ENCODE results near the gene WDR20. TPM values are rescaled to one million over a fixed set of nuclear protein-coding genes. Genes with fewer than 3 reads are reported as not detected.

The WDR20 gene
- total RNA-seq, 1 donor from 2014 or later, result 44.8 TPM

DNA sequence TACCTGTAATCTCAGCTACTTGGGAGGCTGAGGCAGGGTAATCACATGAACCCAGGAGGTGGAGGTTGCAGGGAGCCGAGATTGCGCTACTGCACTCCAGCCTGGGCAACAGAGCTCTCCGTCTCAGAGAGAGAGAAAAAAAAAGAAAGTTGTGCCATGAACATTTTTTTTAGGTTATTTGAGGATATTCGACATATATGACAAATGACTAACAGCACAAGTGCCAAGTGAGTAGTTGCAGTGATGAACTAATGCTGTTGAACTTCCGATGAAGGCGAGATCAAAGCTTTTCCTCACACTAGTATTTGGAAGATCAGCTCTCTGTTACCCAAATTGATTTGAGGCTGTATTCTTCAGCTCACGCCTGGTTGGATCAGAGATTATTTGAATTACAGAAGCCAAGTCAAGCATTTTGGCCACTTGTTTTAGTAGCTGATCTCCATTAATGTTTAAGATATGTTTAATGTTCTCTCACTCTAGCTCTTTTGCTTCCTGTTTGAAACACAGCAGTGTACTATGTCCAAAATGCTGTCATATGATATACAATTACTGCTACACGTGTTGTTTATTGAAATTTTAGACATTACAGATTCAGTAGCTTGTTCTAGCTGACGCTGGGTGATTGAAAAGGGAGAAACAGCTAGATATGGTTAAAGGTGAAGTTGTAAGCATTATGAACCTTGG is 43.4 kb downstream of the WDR20 start:
- intact Hi-C loops (cut with DNase I), result no loop called here
- H3K4me1 ChIP-seq, result peaks cover 0 to 24% of the 10 kb centered on the region in 2 donors

DNA sequence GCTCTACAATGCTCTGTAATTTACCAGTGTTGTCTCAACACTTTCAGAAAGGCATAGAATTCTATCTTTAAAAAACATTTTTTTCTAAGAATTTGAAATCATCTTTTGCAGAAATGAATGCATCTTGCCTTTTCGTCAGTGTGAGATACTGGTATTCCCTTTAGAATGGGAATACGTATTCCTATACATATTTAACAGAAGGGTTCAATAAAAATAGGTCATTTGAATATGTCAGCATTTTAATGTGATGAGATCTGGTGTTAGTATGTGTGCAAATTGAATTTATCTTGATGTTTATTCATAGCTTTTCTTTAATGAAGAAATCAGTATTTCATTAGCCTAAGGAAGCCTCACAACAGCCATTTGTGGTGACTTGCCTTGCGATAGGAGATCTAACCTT is 44.2 kb downstream of the WDR20 start:
- no peak overlapping the region for H3K27ac ChIP-seq
- H3K27me3 ChIP-seq, result no peaks in the 10 kb centered on the region
- peaks cover 0 to 28% of the 10 kb centered on the region in 2 donors for H3K4me1 ChIP-seq
- no peak for DNase-seq (ENCODE audit: low spot score in 2 of 2)
- H3K36me3 ChIP-seq, result no peaks in the 10 kb centered on the region
- H3K9me3 ChIP-seq, result no peaks in the 10 kb centered on the region
- intact Hi-C loops (cut with DNase I), result no loop called here
- no peak overlapping the region for H3K4me3 ChIP-seq
- TF ChIP-seq, protein P1, sequence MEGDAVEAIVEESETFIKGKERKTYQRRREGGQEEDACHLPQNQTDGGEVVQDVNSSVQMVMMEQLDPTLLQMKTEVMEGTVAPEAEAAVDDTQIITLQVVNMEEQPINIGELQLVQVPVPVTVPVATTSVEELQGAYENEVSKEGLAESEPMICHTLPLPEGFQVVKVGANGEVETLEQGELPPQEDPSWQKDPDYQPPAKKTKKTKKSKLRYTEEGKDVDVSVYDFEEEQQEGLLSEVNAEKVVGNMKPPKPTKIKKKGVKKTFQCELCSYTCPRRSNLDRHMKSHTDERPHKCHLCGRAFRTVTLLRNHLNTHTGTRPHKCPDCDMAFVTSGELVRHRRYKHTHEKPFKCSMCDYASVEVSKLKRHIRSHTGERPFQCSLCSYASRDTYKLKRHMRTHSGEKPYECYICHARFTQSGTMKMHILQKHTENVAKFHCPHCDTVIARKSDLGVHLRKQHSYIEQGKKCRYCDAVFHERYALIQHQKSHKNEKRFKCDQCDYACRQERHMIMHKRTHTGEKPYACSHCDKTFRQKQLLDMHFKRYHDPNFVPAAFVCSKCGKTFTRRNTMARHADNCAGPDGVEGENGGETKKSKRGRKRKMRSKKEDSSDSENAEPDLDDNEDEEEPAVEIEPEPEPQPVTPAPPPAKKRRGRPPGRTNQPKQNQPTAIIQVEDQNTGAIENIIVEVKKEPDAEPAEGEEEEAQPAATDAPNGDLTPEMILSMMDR (IDR thresholded peaks at IDR 0.05), result no peak

More for the DNA sequence above, 43.4 kb downstream of the WDR20 start:
- Histone ChIP-seq H3K27me3 (no peaks in the 10 kb centered on the region), H3K36me3 (peaks cover 0 to 5% of the 10 kb centered on the region in 2 donors), H3K4me3 (no peak overlapping the region), H3K9me3 (no peaks in the 10 kb centered on the region), H3K27ac (no peak overlapping the region)
- DNase-seq (ENCODE audit: low spot score in 2 of 2), result no peak
- TF ChIP-seq, protein P1 (IDR thresholded peaks at IDR 0.05), result no peak

DNA sequence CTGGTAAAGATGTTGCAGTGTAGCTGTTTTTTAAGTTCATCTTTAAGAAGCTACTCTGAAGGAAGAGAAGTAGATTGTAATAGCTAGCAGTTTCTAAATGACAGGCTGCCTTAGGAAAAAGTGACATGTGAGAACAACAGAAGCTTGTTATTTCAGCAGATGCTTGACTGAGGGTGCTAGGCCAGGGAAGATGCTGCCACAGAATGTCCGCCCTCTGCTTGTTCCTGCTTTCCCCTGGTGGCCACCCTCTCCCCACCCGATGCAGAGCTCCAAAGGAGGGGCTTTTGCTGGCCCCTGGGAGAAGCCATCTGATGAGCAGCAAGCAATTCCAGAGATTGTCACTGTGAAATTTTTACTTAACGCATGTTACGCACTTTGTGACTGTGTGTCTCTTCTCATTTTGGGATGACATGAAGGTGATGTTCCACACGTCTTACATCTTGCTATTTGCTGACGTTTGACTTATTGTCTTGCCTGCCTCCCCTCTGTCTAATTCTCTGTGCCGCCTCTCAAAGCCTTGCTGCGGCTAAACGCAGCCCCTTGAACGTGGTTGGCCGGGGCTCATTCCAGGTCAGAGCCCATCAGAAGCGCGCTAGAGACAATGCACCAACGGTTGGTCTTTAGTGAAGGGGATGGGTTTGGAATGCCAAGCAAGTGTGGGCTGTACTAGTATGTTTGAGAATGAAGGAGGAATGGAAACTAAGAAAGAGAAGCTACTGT is 44.8 kb downstream of the WDR20 start:
- intact Hi-C loops (cut with DNase I), result no loop called here
- H3K4me1 ChIP-seq, result peaks cover 0 to 28% of the 10 kb centered on the region in 2 donors

DNA sequence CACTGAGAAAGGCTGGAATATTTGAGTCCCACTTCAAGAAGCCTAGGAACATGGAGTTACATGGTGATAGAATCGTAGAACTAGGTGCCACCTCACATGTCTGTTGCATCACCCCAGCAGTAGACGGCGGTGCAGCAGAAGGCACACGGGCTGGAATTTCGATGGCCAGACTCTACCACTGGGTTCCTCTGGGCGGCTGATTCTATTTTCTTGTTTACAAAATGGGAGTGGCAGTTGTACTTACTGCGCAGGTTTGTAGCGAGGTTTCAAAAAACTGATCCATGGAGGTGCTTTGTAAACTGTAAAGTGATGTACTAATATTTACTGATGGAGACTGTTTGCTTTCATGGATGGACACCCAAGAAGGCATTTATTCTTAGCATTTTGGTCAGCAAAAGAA is 45.7 kb downstream of the WDR20 start:
- intact Hi-C loops (cut with DNase I), result no loop called here
- no peak for DNase-seq (ENCODE audit: low spot score in 2 of 2)
- TF ChIP-seq, protein P1 (IDR thresholded peaks at IDR 0.05), result no peak
- H3K9me3 ChIP-seq, result no peaks in the 10 kb centered on the region
- no peak overlapping the region for H3K27ac ChIP-seq
- no peaks in the 10 kb centered on the region for H3K36me3 ChIP-seq
- H3K4me3 ChIP-seq, result no peak overlapping the region
- H3K4me1 ChIP-seq, result peaks cover 0 to 28% of the 10 kb centered on the region in 2 donors
- H3K27me3 ChIP-seq, result no peaks in the 10 kb centered on the region

More for the DNA sequence above, 44.8 kb downstream of the WDR20 start:
- no peak overlapping the region for H3K27ac ChIP-seq
- H3K9me3 ChIP-seq, result no peaks in the 10 kb centered on the region
- TF ChIP-seq, protein P1 (IDR thresholded peaks at IDR 0.05), result no peak
- H3K4me3 ChIP-seq, result no peak overlapping the region
- no peak for DNase-seq (ENCODE audit: low spot score in 2 of 2)
- no peaks in the 10 kb centered on the region for H3K36me3 ChIP-seq
- H3K27me3 ChIP-seq, result no peaks in the 10 kb centered on the region

DNA sequence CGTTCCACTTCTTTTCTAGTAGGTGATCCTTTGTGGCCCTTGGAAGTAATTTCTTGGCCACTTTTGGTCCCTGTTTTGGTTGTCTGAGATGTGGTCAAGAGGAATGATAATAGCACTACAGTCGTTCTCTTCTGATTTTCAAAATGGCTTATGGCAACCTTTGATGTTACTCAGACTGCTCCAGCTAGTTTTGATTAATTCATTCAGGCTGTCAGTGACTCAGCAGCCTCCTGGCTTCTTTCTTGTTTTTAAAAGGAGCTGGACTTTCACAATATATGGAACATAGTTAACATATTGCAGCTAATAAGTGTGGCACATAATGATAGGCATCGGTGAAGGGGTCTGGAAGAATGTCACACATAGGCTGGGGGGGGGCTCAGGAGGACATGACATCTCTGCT is 47.3 kb downstream of the WDR20 start:
- intact Hi-C loops (cut with DNase I), result no loop called here
- peak overlapping the region; percentile 15 to 60 for H3K27ac ChIP-seq

More for the DNA sequence above, 47.3 kb downstream of the WDR20 start:
- no peaks in the 10 kb centered on the region for H3K9me3 ChIP-seq
- no peak overlapping the region for H3K4me3 ChIP-seq
- no peak for DNase-seq (ENCODE audit: low spot score in 2 of 2)
- TF ChIP-seq, protein P1 (IDR thresholded peaks at IDR 0.05), result no peak
- peaks cover 0 to 28% of the 10 kb centered on the region in 2 donors for H3K4me1 ChIP-seq
- H3K27me3 ChIP-seq, result no peaks in the 10 kb centered on the region
- H3K36me3 ChIP-seq, result no peaks in the 10 kb centered on the region
